ENCODE measurements around the gene GFOD2.

GFOD2 gene

DNA sequence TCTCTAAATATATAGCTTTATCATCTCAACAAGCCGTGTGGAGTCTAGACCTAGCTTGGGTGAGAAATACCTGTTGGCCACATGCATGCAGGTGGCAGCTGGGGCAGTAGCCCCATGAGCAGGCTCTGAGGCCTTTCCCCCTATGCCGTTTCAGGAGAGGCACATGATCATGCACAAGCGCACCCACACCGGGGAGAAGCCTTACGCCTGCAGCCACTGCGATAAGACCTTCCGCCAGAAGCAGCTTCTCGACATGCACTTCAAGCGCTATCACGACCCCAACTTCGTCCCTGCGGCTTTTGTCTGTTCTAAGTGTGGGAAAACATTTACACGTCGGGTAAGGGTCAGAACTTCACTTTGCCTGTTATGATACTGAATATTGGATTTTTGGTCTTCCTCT, 90.9 kb downstream of the GFOD2 start:
- DNase-seq: no peak

Data from cortex of kidney (tissue), 1 donor.